HG03139 (cell line): ENCODE data around the gene DPF3.

Source experiments
- ATAC-seq: cut with Tn5 transposase; IDR thresholded peaks from one replicate; pipeline ENCODE4 v1.9.1; 2021; ENCODE audit not compliant: unreplicated experiment

The DPF3 gene

GRCh38 chr14:72652179-72652578 is 241.7 kb downstream of the DPF3 start:
- ATAC-seq, result no peak

GRCh38 chr14:72651714-72652113 is 242.2 kb downstream of the DPF3 start:
- no peak for ATAC-seq

GRCh38 chr14:72651081-72651480 is 242.8 kb downstream of the DPF3 start:
- no peak for ATAC-seq

- no peak for ATAC-seq
These were observed 244.2 kb downstream of the DPF3 start for GRCh38 chr14:72649603-72650227.

- no peak for ATAC-seq
These were observed 246.1 kb downstream of the DPF3 start for GRCh38 chr14:72647782-72648181.

- no peak for ATAC-seq
These were observed 246.9 kb downstream of the DPF3 start for GRCh38 chr14:72646861-72647528.

- no peak for ATAC-seq
These were observed 248.2 kb downstream of the DPF3 start for GRCh38 chr14:72645706-72646105.

GRCh38 chr14:72644758-72645489 is 249.0 kb downstream of the DPF3 start:
- ATAC-seq, result no peak

GRCh38 chr14:72644038-72644437 is 249.9 kb downstream of the DPF3 start:
- no peak for ATAC-seq

- ATAC-seq, result no peak
These were observed 250.5 kb downstream of the DPF3 start for GRCh38 chr14:72643317-72643801.

GRCh38 chr14:72640911-72641485 is 252.9 kb downstream of the DPF3 start:
- ATAC-seq, result no peak

- ATAC-seq, result no peak
These were observed 255.9 kb downstream of the DPF3 start for GRCh38 chr14:72638021-72638420.

GRCh38 chr14:72636871-72637270 is 257.0 kb downstream of the DPF3 start:
- ATAC-seq, result no peak

GRCh38 chr14:72636094-72636493 is 257.8 kb downstream of the DPF3 start:
- no peak for ATAC-seq

GRCh38 chr14:72634691-72635616 is 258.9 kb downstream of the DPF3 start:
- no peak for ATAC-seq

- ATAC-seq, result no peak
These were observed 260.4 kb downstream of the DPF3 start for GRCh38 chr14:72633551-72633950.

GRCh38 chr14:72632727-72633126 is 261.2 kb downstream of the DPF3 start:
- no peak for ATAC-seq

GRCh38 chr14:72631401-72631800 is 262.5 kb downstream of the DPF3 start:
- ATAC-seq, result no peak

- no peak for ATAC-seq
These were observed 263.5 kb downstream of the DPF3 start for GRCh38 chr14:72630374-72630773.

- ATAC-seq, result no peak
These were observed 264.4 kb downstream of the DPF3 start for GRCh38 chr14:72629534-72629933.

- ATAC-seq, result no peak
These were observed 268.2 kb downstream of the DPF3 start for GRCh38 chr14:72625689-72626088.
